Left lobe of liver (tissue), 2 donors: Measurements from ENCODE around the gene SLC22A16. TPM values are rescaled to one million over a fixed set of nuclear protein-coding genes. Genes with fewer than 3 reads are reported as not detected.

Experiments
- ATAC-seq: fragments of 200-7000 bp; cut with Tn5 transposase; one replicate; pipeline ENCODE4 v1.9.1; 2020; ENCODE audit warnings: mild to moderate bottlenecking, moderate library complexity
- DNase-seq: peaks from one replicate; pipeline ENCODE4 v3.0.0-alpha.2; 2020; ENCODE audit warnings: low spot score
- total RNA-seq: library from RNA; stranded (reverse); gene quantifications from one replicate; pipeline ENCODE4 v1.2.1, GENCODE V29; 2021
- donor health status: DM: no; HTN: no; CAD: no; lungs with moderate emphysema.
- donor health status: DM: no; HTN: yes; CAD: no.

Gene SLC22A16
- total RNA-seq, 1 donor from 2014 or later = not detected

GRCh38 chr6:110412360-110412759, 64.1 kb downstream of the SLC22A16 start:
- no peak for ATAC-seq
- no peak for DNase-seq

GRCh38 chr6:110410511-110410910, 65.9 kb downstream of the SLC22A16 start:
- no peak for ATAC-seq
- no peak for DNase-seq

- ATAC-seq = no peak
- DNase-seq = no peak
Measured at GRCh38 chr6:110409794-110410193, 66.6 kb downstream of the SLC22A16 start.

GRCh38 chr6:110408901-110409300, 67.5 kb downstream of the SLC22A16 start:
- ATAC-seq (no peak), DNase-seq (no peak)

GRCh38 chr6:110404607-110405006, 71.8 kb downstream of the SLC22A16 start:
- ATAC-seq (no peak), DNase-seq (no peak)

DNA sequence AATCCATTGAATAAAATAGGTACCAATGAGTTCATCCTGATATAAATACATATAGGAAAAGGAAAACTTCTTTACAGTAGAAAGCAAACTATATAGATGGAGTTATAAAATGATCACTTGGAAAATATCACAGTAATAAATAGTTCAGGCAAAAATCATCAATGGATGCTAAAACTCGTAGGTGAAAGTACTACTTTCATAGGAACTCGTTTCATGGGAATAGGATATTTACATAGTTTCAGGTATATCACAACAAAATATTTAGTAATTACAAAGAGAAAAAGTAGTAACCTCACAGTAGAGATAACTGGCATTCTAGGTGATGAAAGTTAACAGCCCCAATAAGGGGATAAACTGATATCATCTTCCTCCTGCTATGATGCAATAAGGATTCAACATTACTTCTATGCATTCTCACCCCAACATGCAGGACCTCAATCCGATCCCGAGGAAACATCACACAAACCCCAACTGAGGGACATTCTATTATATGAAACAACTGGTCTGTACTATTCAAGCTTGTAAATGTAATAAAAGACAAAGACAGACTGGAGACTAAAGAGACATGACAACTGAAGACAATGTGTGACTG, 74.7 kb downstream of the SLC22A16 start:
- DNase-seq = no peak
- ATAC-seq = no peak

DNA sequence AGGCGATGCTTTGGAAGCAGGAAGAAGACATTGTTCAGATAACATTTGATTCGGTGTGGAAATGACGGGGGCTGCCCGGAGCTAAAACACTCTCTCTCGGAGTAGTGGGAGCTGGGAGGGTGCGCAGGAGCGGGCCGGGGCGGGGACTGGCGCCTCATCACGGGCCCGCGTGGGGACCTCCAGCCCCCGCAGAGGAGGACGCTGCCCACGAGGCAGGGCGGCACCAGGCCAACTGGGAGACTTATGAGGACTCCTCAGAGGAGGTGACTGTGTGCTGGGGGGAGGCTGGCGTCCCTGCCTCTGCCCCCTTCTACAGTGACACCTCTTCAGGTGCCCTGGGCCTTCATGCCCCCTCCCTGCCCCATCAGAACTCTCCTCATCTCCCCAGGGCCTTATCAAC, 76.2 kb downstream of the SLC22A16 start:
- DNase-seq (no peak), ATAC-seq (no peak)

DNA sequence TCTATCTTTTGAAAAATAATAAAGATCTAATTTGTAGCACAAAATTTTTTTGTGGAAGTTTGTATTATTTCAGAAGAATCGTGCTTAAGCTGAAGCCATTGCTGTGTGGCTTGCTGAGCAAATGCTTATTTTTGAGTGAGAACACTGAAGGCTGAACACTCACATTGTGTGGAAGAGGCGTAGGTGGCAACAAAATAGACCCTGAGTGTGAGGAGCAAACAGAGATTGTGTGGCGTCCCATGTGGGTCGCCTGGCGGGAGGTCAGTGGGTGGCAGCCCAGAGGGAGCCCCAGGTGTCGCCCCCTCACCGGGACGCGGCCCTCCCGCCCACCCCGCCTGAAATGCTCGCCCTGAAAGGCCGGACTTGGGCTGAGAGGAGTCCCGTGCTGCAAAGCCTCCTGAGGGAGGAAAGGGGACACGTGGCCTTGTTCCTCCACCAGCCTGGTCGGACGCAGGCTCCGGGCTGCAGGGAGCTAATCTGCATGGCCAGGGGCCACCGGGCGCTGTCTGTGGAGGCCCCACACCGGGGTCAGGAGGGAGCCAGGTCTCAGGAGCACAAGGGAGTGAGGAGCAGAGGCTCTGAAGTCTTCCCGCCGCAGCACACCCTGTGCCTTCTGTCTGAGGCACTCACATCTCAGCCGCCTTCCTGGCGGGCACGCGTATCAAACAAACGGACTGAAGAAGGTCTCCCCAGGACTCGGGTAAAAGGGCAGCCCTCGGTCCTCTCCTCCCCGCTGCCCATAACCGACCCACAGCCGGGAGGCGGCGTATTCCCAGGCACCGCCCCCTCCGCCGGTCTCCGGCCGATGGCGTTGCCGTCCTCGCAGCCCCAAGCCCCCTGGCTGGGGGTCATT, 77.0 kb downstream of the SLC22A16 start:
- ATAC-seq = peak; percentile 57
- DNase-seq = no peak

- ATAC-seq (no peak), DNase-seq (no peak)
Measured at GRCh38 chr6:110398778-110399177, 77.6 kb downstream of the SLC22A16 start.

- ATAC-seq (peak; percentile 22), DNase-seq (no peak)
Measured at GRCh38 chr6:110395221-110395620, 81.2 kb downstream of the SLC22A16 start.

GRCh38 chr6:110394409-110394808, 82.0 kb downstream of the SLC22A16 start:
- DNase-seq = no peak
- no peak for ATAC-seq

DNA sequence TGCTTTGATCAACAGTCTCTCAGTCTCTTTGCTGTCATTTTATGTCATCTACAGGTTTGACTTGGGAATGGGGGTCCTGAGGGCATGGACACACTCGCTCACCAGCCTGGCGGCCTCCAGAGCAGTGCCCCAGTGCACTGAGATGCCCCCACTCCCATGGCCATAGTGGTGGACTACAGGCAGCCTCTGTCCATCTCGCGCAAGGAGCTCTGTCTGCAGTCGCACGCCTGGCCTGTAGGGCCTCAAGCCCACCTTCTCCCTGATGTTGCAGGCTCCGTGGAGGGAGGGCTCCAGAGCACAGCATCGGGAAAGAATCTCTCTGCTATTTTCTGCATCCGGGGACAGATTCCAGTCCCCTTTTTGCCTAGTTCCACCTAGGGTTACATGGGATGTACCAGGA, 83.7 kb downstream of the SLC22A16 start:
- DNase-seq (no peak), ATAC-seq (no peak)

- ATAC-seq (no peak), DNase-seq (no peak)
Measured at GRCh38 chr6:110390404-110390803, 86.0 kb downstream of the SLC22A16 start.

DNA sequence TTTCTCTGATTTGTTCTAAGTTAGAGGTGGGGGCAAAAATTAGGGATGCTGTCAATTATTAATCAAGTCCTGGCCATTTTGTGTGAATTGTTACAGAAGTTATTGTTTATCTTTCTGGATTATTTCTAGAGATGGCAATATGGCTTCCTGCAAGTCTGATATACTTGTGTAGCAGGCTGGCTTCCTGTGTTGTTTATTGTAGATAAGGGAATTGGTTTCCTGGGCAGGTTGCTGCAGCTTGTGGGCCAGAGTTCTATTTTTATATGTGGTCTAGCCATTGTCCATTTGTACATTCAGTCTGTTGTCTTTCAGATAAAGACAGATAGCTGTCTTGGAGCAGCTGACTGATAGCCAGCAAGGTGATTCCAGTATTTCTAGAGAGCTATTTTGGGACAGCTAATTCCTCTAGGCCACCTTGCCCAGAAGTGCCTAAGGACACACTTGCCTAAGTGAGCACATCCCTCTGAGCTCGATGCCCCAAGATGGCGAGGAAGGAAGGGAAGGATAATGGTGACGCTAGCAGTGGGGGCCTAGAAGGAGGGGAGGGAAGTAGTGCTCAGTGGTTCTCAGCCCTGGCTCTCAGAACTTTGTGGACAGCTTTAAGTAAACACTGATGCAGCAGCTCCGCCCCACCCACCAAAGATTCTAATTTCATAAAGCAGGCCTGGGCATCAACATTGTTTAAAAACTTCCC, 86.6 kb downstream of the SLC22A16 start:
- no peak for DNase-seq
- no peak for ATAC-seq

- DNase-seq = no peak
- no peak for ATAC-seq
Measured at GRCh38 chr6:110387986-110388385, 88.4 kb downstream of the SLC22A16 start.

DNA sequence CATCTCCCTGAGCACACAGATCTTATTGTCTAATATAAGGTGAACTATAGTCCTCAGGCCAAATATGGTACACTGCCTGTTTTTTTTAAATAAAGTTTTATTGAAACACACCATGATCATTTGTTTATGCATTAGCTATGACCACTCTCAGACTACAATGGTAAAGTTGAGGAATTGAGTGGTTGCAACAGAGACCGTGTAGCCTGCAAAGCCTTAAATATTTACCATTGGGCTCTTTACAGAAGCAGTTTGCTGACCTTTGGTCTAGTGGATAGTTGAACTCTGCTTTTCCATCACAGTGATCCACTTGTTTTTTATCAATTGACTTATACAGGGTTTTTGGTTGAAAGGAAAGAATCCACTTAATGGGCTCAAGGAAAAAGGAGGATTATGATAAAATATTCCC, 91.0 kb downstream of the SLC22A16 start:
- ATAC-seq = peak; percentile 37

DNA sequence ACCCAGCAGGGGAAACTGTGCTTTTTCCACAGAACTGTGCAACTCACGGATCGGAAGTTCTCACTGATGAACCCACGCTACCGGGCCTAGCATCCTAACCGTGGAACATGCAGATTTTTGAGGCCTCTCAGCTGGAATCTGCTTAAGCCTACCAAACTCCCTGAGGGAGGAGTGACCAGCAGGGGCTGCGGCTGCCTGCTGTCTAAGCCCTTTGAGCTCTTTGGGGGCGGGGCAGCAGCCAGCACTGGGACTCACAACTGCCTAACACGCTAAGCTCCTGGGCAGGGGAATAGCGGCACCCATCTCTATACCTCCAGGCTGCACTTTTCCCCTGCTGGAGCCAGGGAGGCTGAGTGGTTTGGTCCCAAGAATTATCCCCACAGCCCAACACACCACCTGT, 97.9 kb downstream of the SLC22A16 start:
- no peak for ATAC-seq
- DNase-seq = no peak

More for the DNA sequence above, 91.0 kb downstream of the SLC22A16 start:
- no peak for DNase-seq

Other genes starting within 250 kb of the SLC22A16 start
- 0.48 TPM for gene METTL24, start 118.3 kb downstream of the SLC22A16 start, total RNA-seq
- gene DDO, start 61.0 kb downstream of the SLC22A16 start, total RNA-seq = 5.2 TPM